WTC11 (cell line): Measurements from ENCODE around the gene HAPLN1. TPM values are rescaled to one million over a fixed set of nuclear protein-coding genes. Genes with fewer than 3 reads are reported as not detected.

Source experiments
- ATAC-seq: fragments of 200-7000 bp; cut with Tn5 transposase; 2 replicates; pipeline ENCODE4 v1.10.0; 2021; ENCODE audit warnings: mild to moderate bottlenecking, moderate library complexity
- CTCF ChIA-PET: fragments of 300-600 bp; sonication (Branson Sonifier 250); formaldehyde crosslinking; loops from one replicate; lab custom pipeline; 2021; ENCODE audit warnings: antibody characterized with exemption; lab: Charles Lee
- POLR2A ChIA-PET: fragments of 350-600 bp; sonication (Branson Sonifier 250); formaldehyde crosslinking; loops from one replicate; lab custom pipeline; 2021; ENCODE audit warnings: antibody characterized with exemption; lab: Charles Lee
- DNase-seq: peaks from one replicate; pipeline ENCODE4 v3.0.0; 2021; ENCODE audit warnings: low spot score
- H3K27ac Mint-ChIP-seq: 2 replicates; pipeline ENCODE4 v1.8.0; 2021; ENCODE audit warnings: mixed read lengths
- H3K27me3 Mint-ChIP-seq: 2 replicates; pipeline ENCODE4 v1.8.0; 2021; ENCODE audit warnings: low read depth, mild to moderate bottlenecking, moderate library complexity, mixed read lengths
- H3K36me3 Mint-ChIP-seq: 2 replicates; pipeline ENCODE4 v1.8.0; 2021; ENCODE audit warnings: mixed read lengths
- H3K4me1 Mint-ChIP-seq: 2 replicates; pipeline ENCODE4 v1.8.0; 2022; ENCODE audit warnings: mixed read lengths
- H3K4me3 Mint-ChIP-seq: 2 replicates; pipeline ENCODE4 v1.8.0; 2021; ENCODE audit warnings: mild to moderate bottlenecking, moderate library complexity, mixed read lengths
- H3K9me3 Mint-ChIP-seq: 2 replicates; pipeline ENCODE4 v1.8.0; 2021; ENCODE audit warnings: mixed read lengths
- CTCF ChIP-seq: fragments of 200-600 bp; IDR thresholded peaks from 2 replicates; pipeline ENCODE4 v1.8.0; 2022; ENCODE audit warnings: antibody characterized with exemption
- EMX1 ChIP-seq: fragments of 250-450 bp; sonication (Bioruptor Pico); IDR thresholded peaks from 2 replicates; pipeline ENCODE4 v1.8.0; 2021; ENCODE audit warnings: mild to moderate bottlenecking
- ESRRA ChIP-seq: sonication (generic); formaldehyde crosslinking; IDR thresholded peaks from 2 replicates; pipeline ENCODE4 v1.8.1; 2022; ENCODE audit warnings: mild to moderate bottlenecking, missing genetic modification reagents, borderline replicate concordance
- FOXJ3 ChIP-seq: sonication (generic); formaldehyde crosslinking; IDR thresholded peaks from 2 replicates; pipeline ENCODE4 v1.9.0; 2021; ENCODE audit warnings: missing genetic modification reagents, mild to moderate bottlenecking, borderline replicate concordance
- GTF2I ChIP-seq: fragments of 250-450 bp; sonication (Bioruptor Pico); conservative IDR thresholded peaks from 2 replicates; pipeline ENCODE4 v1.4.0; 2021; ENCODE audit warnings: mild to moderate bottlenecking
- MLX ChIP-seq: sonication (generic); formaldehyde crosslinking; IDR thresholded peaks from 2 replicates; pipeline ENCODE4 v1.8.1; 2023; ENCODE audit warnings: mild to moderate bottlenecking, missing genetic modification reagents, moderate library complexity
- MXD4 ChIP-seq: fragments of 250-450 bp; sonication (Bioruptor Pico); IDR thresholded peaks from 2 replicates; pipeline ENCODE4 v1.8.0; 2021; ENCODE audit warnings: mild to moderate bottlenecking, moderate library complexity, borderline replicate concordance
- MYBL2 ChIP-seq: sonication (generic); formaldehyde crosslinking; IDR thresholded peaks from 2 replicates; pipeline ENCODE4 v1.8.1; 2023; ENCODE audit warnings: mild to moderate bottlenecking, moderate library complexity, missing genetic modification reagents
- NFATC4 ChIP-seq: fragments of 250-450 bp; sonication (Bioruptor Pico); IDR thresholded peaks from 2 replicates; pipeline ENCODE4 v1.9.0; 2021; ENCODE audit warnings: mild to moderate bottlenecking
- NR2C2 ChIP-seq: sonication (generic); formaldehyde crosslinking; IDR thresholded peaks from 2 replicates; pipeline ENCODE4 v1.8.0; 2022; ENCODE audit warnings: mild to moderate bottlenecking, missing genetic modification reagents
- PRDM15 ChIP-seq: sonication (generic); formaldehyde crosslinking; IDR thresholded peaks from 2 replicates; pipeline ENCODE4 v1.8.0; 2022; ENCODE audit warnings: missing genetic modification reagents
- RELA ChIP-seq: sonication (generic); formaldehyde crosslinking; IDR thresholded peaks from 2 replicates; pipeline ENCODE4 v1.8.1; 2022; ENCODE audit warnings: missing genetic modification reagents, mild to moderate bottlenecking, borderline replicate concordance
- SMAD4 ChIP-seq: sonication (generic); formaldehyde crosslinking; IDR thresholded peaks from 2 replicates; pipeline ENCODE4 v1.8.0; 2022; ENCODE audit warnings: mild to moderate bottlenecking, missing genetic modification reagents
- SP1 ChIP-seq: sonication (generic); formaldehyde crosslinking; conservative IDR thresholded peaks from 2 replicates; pipeline ENCODE4 v1.8.1; 2022; ENCODE audit warnings: missing genetic modification reagents
- TP53 ChIP-seq: sonication (generic); formaldehyde crosslinking; IDR thresholded peaks from 2 replicates; pipeline ENCODE4 v1.8.1; 2023; ENCODE audit warnings: mild to moderate bottlenecking, missing genetic modification reagents
- ZBTB21 ChIP-seq: sonication (generic); formaldehyde crosslinking; IDR thresholded peaks from 2 replicates; pipeline ENCODE4 v1.8.1; 2023; ENCODE audit warnings: mild to moderate bottlenecking, missing genetic modification reagents, borderline replicate concordance
- ZMAT4 ChIP-seq: fragments of 250-450 bp; sonication (Bioruptor Pico); IDR thresholded peaks from 2 replicates; pipeline ENCODE4 v1.9.0; 2021; ENCODE audit warnings: mild to moderate bottlenecking
- ZNF121 ChIP-seq: sonication (generic); formaldehyde crosslinking; IDR thresholded peaks from 2 replicates; pipeline ENCODE4 v1.8.0; 2023; ENCODE audit warnings: missing genetic modification reagents
- ZNF263 ChIP-seq: sonication (generic); formaldehyde crosslinking; IDR thresholded peaks from 2 replicates; pipeline ENCODE4 v1.8.1; 2022; ENCODE audit warnings: low read depth, mild to moderate bottlenecking, moderate library complexity, missing genetic modification reagents
- ZNF281 ChIP-seq: sonication (generic); formaldehyde crosslinking; IDR thresholded peaks from 2 replicates; pipeline ENCODE4 v1.8.0; 2023; ENCODE audit warnings: mild to moderate bottlenecking, missing genetic modification reagents
- ZNF396 ChIP-seq: fragments of 250-450 bp; sonication (Bioruptor Pico); IDR thresholded peaks from 2 replicates; pipeline ENCODE4 v1.8.0; 2021; ENCODE audit warnings: mild to moderate bottlenecking, moderate library complexity, borderline replicate concordance
- ZNF416 ChIP-seq: fragments of 250-450 bp; sonication (Bioruptor Pico); IDR thresholded peaks from 2 replicates; pipeline ENCODE4 v1.9.0; 2021; ENCODE audit warnings: mild to moderate bottlenecking, inconsistent platforms
- ZNF423 ChIP-seq: fragments of 250-450 bp; sonication (Bioruptor Pico); IDR thresholded peaks from 2 replicates; pipeline ENCODE4 v2.1.2; 2022; ENCODE audit warnings: mild to moderate bottlenecking, moderate library complexity
- ZSCAN18 ChIP-seq: fragments of 250-450 bp; sonication (Bioruptor Pico); IDR thresholded peaks from 2 replicates; pipeline ENCODE4 v2.1.2; 2022; ENCODE audit warnings: mild to moderate bottlenecking, moderate library complexity
- total RNA-seq: library from RNA; stranded (reverse); gene quantifications from 3 replicates; pipeline ENCODE4 v1.2.3, GENCODE V29; 2021

Gene HAPLN1
- total RNA-seq, 1 experiment from 2014 or later = 9.4 TPM

GRCh38 chr5:83731638-83732037 is 11.0 kb upstream of the HAPLN1 start (continued):
- no peak for TF ChIP-seq MXD4 (CRISPR knock-in tag)
- no peak for TF ChIP-seq EMX1 (CRISPR knock-in tag)
- TF ChIP-seq ZNF416 (CRISPR knock-in tag) = no peak
- no peak for TF ChIP-seq CTCF
- TF ChIP-seq NFATC4 (CRISPR knock-in tag) = no peak

- H3K36me3 Mint-ChIP-seq = peaks cover 4% of the 10 kb centered on the region; the same call in 1 of the 2 replicates
- H3K4me1 Mint-ChIP-seq = peaks cover 7% of the 10 kb centered on the region
- H3K27me3 Mint-ChIP-seq = no peaks in the 10 kb centered on the region
- peaks cover 21% of the 10 kb centered on the region for H3K9me3 Mint-ChIP-seq
- ChIA-PET CTCF (no interaction called here), POLR2A (interaction anchor here (0.7 kb wide), 1 partner anchor 10 kb away, joined by 7 read pairs; no protein-coding TSS in a partner anchor)
- H3K4me3 Mint-ChIP-seq = no peak overlapping the region
- no peak for TF ChIP-seq ZSCAN18 (CRISPR knock-in tag)
- no peak for TF ChIP-seq SMAD4 (CRISPR knock-in tag)
- TF ChIP-seq PRDM15 (CRISPR knock-in tag) = no peak
- TF ChIP-seq ZNF416 (CRISPR knock-in tag) = no peak
- TF ChIP-seq ESRRA (CRISPR knock-in tag) = no peak
- no peak for TF ChIP-seq MLX
- TF ChIP-seq MYBL2 (CRISPR knock-in tag) = no peak
- TF ChIP-seq ZBTB21 (CRISPR knock-in tag) = no peak
- no peak for TF ChIP-seq ZNF281 (CRISPR knock-in tag)
- TF ChIP-seq ZNF396 (CRISPR knock-in tag) = no peak
- TF ChIP-seq ZNF423 (CRISPR knock-in tag) = no peak
- no peak for TF ChIP-seq ZMAT4 (CRISPR knock-in tag)
- no peak for TF ChIP-seq NR2C2 (CRISPR knock-in tag)
- TF ChIP-seq ZNF121 (CRISPR knock-in tag) = no peak
- TF ChIP-seq RELA (CRISPR knock-in tag) = no peak
- TF ChIP-seq FOXJ3 (CRISPR knock-in tag) = no peak
- TF ChIP-seq ZNF263 = no peak
- TF ChIP-seq GTF2I (CRISPR knock-in tag) = no peak
- TF ChIP-seq SP1 (CRISPR knock-in tag) = no peak
- no peak for TF ChIP-seq TP53 (CRISPR knock-in tag)
- H3K27ac Mint-ChIP-seq = no peak overlapping the region
- no peak for ATAC-seq
- no peak for DNase-seq
Measured at GRCh38 chr5:83729362-83729761, 8.7 kb upstream of the HAPLN1 start.
